Stimulated activated CD4-positive, alpha-beta T cell treated with anti-CD3 and anti-CD28 coated beads, Interleukin-12 subunit alpha, Interleukin-12 subunit beta, amount 100 ng/mL, for 24 hours (primary cell): ENCODE results near the gene DGCR2.
"Not testable (repeated sequence)": the region's sequence is repeated elsewhere in the genome, so short reads cannot be mapped to it uniquely, and the experiment has no call there.

Source experiments
- DNase-seq, 2 experiments: peaks; one replicate each; pipeline ENCODE4 v3.0.0-alpha.2; 2020; ENCODE audit warnings: low read depth in 2 of 2

DGCR2 gene

GRCh38 chr22:19061471-19062138 is 60.6 kb downstream of the DGCR2 start:
- DNase-seq = no peak

GRCh38 chr22:19060356-19061009 is 61.7 kb downstream of the DGCR2 start:
- DNase-seq = no peak

GRCh38 chr22:19059481-19060278 is 62.5 kb downstream of the DGCR2 start:
- no peak for DNase-seq

- no peak for DNase-seq
These were observed 63.3 kb downstream of the DGCR2 start for GRCh38 chr22:19058713-19059451.

GRCh38 chr22:19057999-19058491 is 64.2 kb downstream of the DGCR2 start:
- DNase-seq = no peak

- DNase-seq = no peak
These were observed 64.7 kb downstream of the DGCR2 start for GRCh38 chr22:19057539-19057938.

GRCh38 chr22:19056951-19057401 is 65.2 kb downstream of the DGCR2 start:
- DNase-seq = no peak

- DNase-seq = no peak
These were observed 66.4 kb downstream of the DGCR2 start for GRCh38 chr22:19055801-19056200.

- no peak for DNase-seq
These were observed 69.2 kb downstream of the DGCR2 start for GRCh38 chr22:19052941-19053541.

GRCh38 chr22:19051381-19052072 is 70.7 kb downstream of the DGCR2 start:
- no peak for DNase-seq

GRCh38 chr22:19050847-19051246 is 71.4 kb downstream of the DGCR2 start:
- not testable (repeated sequence) for DNase-seq

GRCh38 chr22:19050117-19050516 is 72.1 kb downstream of the DGCR2 start:
- DNase-seq = no peak

- DNase-seq = no peak
These were observed 73.7 kb downstream of the DGCR2 start for GRCh38 chr22:19048531-19048930.

- DNase-seq = no peak
These were observed 74.2 kb downstream of the DGCR2 start for GRCh38 chr22:19047993-19048392.

GRCh38 chr22:19046719-19047609 is 75.2 kb downstream of the DGCR2 start:
- no peak for DNase-seq

GRCh38 chr22:19046287-19046686 is 75.9 kb downstream of the DGCR2 start:
- DNase-seq = no peak

- no peak for DNase-seq
These were observed 77.1 kb downstream of the DGCR2 start for GRCh38 chr22:19045094-19045493.

GRCh38 chr22:19044381-19044780 is 77.8 kb downstream of the DGCR2 start:
- no peak for DNase-seq
